Liver (tissue), 9 donors: Measurements from ENCODE around the gene RGR. TPM values are rescaled to one million over a fixed set of nuclear protein-coding genes. Genes with fewer than 3 reads are reported as not detected.

Source experiments
- DNase-seq: peaks from one replicate; pipeline ENCODE4 v3.0.0-alpha.2; 2017; ENCODE audit warnings: low spot score
- H3K27ac ChIP-seq, 2 donors: one replicate each; pipeline ENCODE4 v1.7.0; 2013; ENCODE audit warnings: inconsistent platforms in 2 of 2, low read length in 2 of 2, control low read depth in 1 of 2, low read depth in 1 of 2, mild to moderate bottlenecking in 1 of 2
- H3K27me3 ChIP-seq, 4 donors: one replicate each; pipeline versions ENCODE4 v1.6.1 to v1.7.0; 2013; ENCODE audit warnings: low read length in 3 of 4, inconsistent platforms in 1 of 4, mild to moderate bottlenecking in 1 of 4, moderate library complexity in 1 of 4; ENCODE audit not compliant: control insufficient read depth in 4 of 4, insufficient read depth in 4 of 4
- H3K36me3 ChIP-seq, 4 donors: one replicate each; pipeline versions ENCODE4 v1.6.1 to v1.7.0; 2013; ENCODE audit warnings: low read length in 3 of 4, mild to moderate bottlenecking in 3 of 4, low read depth in 1 of 4, moderate library complexity in 1 of 4; ENCODE audit not compliant: control insufficient read depth in 4 of 4, insufficient read depth in 3 of 4
- H3K4me1 ChIP-seq, 4 donors: one replicate each; pipeline versions ENCODE4 v1.6.1 to v1.7.0; 2013; ENCODE audit warnings: low read length in 3 of 4, mild to moderate bottlenecking in 3 of 4, moderate library complexity in 1 of 4; ENCODE audit not compliant: control insufficient read depth in 4 of 4, insufficient read depth in 4 of 4
- H3K4me3 ChIP-seq, 3 donors: one replicate each; pipeline versions ENCODE4 v1.6.1 to v1.7.0; 2013; ENCODE audit warnings: low read length in 3 of 3, control low read depth in 1 of 3, low read depth in 1 of 3, mild to moderate bottlenecking in 1 of 3
- H3K9ac ChIP-seq, 2 donors: one replicate each; pipeline ENCODE4 v1.7.0; 2013; ENCODE audit warnings: low read length in 2 of 2, mild to moderate bottlenecking in 2 of 2, moderate library complexity in 2 of 2, control low read depth in 1 of 2, low read depth in 1 of 2
- H3K9me3 ChIP-seq, 4 donors: one replicate each; pipeline versions ENCODE4 v1.6.1 to v1.7.0; 2013; ENCODE audit warnings: low read length in 3 of 4; ENCODE audit not compliant: control insufficient read depth in 4 of 4
- ATF3 ChIP-seq: IDR thresholded peaks from 2 replicates; pipeline ENCODE4 v1.6.1; 2016; ENCODE audit warnings: antibody characterized with exemption
- CTCF ChIP-seq: fragments of 150-350 bp; IDR thresholded peaks from 2 replicates; pipeline ENCODE4 v1.5.1; 2017; ENCODE audit warnings: improper control_type of control experiment, low read depth, low read length; ENCODE audit not compliant: missing input control
- EGR1 ChIP-seq, 2 donors: IDR thresholded peaks; 2 replicates each; pipeline ENCODE4 v1.6.1; 2016 to 2018; ENCODE audit warnings: antibody characterized with exemption in 2 of 2, low read depth in 2 of 2
- FOXA1 ChIP-seq: IDR thresholded peaks from 2 replicates; pipeline ENCODE4 v1.6.1; 2016; ENCODE audit warnings: antibody characterized with exemption
- FOXA2 ChIP-seq: IDR thresholded peaks from 2 replicates; pipeline ENCODE4 v1.6.1; 2016; ENCODE audit warnings: antibody characterized with exemption
- GABPA ChIP-seq, 2 donors: IDR thresholded peaks in 1 of 2; conservative IDR thresholded peaks in 1 of 2; 2 replicates each; pipeline ENCODE4 v1.6.1; 2016; ENCODE audit warnings: antibody characterized with exemption in 2 of 2, mild to moderate bottlenecking in 1 of 2, moderate library complexity in 1 of 2
- HNF4A ChIP-seq, 2 donors: conservative IDR thresholded peaks; 2 replicates each; pipeline ENCODE4 v1.6.1; 2016; ENCODE audit warnings: antibody characterized with exemption in 2 of 2, mild to moderate bottlenecking in 2 of 2
- HNF4G ChIP-seq: IDR thresholded peaks from 2 replicates; pipeline ENCODE4 v1.6.1; 2016; ENCODE audit warnings: antibody characterized with exemption
- JUND ChIP-seq, 2 donors: IDR thresholded peaks; 2 replicates each; pipeline ENCODE4 v1.6.1; 2016; ENCODE audit warnings: antibody characterized with exemption in 2 of 2
- MAX ChIP-seq: IDR thresholded peaks from 2 replicates; pipeline ENCODE4 v1.6.1; 2016; ENCODE audit warnings: antibody characterized with exemption
- NR2F2 ChIP-seq: IDR thresholded peaks from 2 replicates; pipeline ENCODE4 v1.6.1; 2016; ENCODE audit warnings: antibody characterized with exemption
- RAD21 ChIP-seq, 2 donors: IDR thresholded peaks; 2 replicates each; pipeline ENCODE4 v1.6.1; 2016; ENCODE audit warnings: antibody characterized with exemption in 2 of 2, mild to moderate bottlenecking in 2 of 2
- REST ChIP-seq: IDR thresholded peaks from 2 replicates; pipeline ENCODE4 v1.6.1; 2016; ENCODE audit warnings: antibody characterized with exemption, mild to moderate bottlenecking
- RXRA ChIP-seq, 2 donors: IDR thresholded peaks; 2 replicates each; pipeline ENCODE4 v1.6.1; 2017 to 2018; ENCODE audit warnings: antibody characterized with exemption in 2 of 2, mild to moderate bottlenecking in 1 of 2
- SP1 ChIP-seq: IDR thresholded peaks from 2 replicates; pipeline ENCODE4 v1.6.1; 2018; ENCODE audit warnings: antibody characterized with exemption, mild to moderate bottlenecking
- TAF1 ChIP-seq: conservative IDR thresholded peaks from 2 replicates; pipeline ENCODE4 v1.6.1; 2016; ENCODE audit warnings: antibody characterized with exemption, mild to moderate bottlenecking
- YY1 ChIP-seq: IDR thresholded peaks from 2 replicates; pipeline ENCODE4 v1.6.1; 2016; ENCODE audit warnings: antibody characterized with exemption, mild to moderate bottlenecking
- ZBTB33 ChIP-seq: IDR thresholded peaks from 2 replicates; pipeline ENCODE4 v1.6.1; 2016; ENCODE audit warnings: antibody characterized with exemption
- WGBS: extraction: QIAGEN DNeasy Blood & Tissue Kit; methylation state at CpG from one replicate; pipeline ENCODE4 v1.1.7; 2013; 5-methylcytosine and 5-hydroxymethylcytosine counted together
- polyA plus RNA-seq, 2 donors: library from polyadenylated mRNA; stranded (reverse) in 1 of 2; unstranded in 1 of 2; fragments of 200-250 nt in 1 of 2; fragments of >200 nt in 1 of 2; fragmentation: Nextera tagmentation in 1 of 2; extraction: Ambion mirVana in 1 of 2; gene quantifications; one replicate each; pipeline versions ENCODE4 v1.2.1 to v1.2.3, GENCODE V29; 2013 to 2015
- total RNA-seq, 2 donors: library from RNA; depleted of rRNA; stranded (reverse); fragments of >200 nt; gene quantifications; one replicate each; pipeline ENCODE4 v1.2.3, GENCODE V29; 2014
- donor health status: healthy.
- donor health status: healthy.
- donor health status: healthy.
- donor health status: healthy.
- donor health status: healthy.

RGR gene
- total and polyA plus RNA-seq, 4 donors: not detected

- DNase-seq: no peak
Measured at GRCh38 chr10:84226616-84227015, 18.2 kb upstream of the RGR start.

GRCh38 chr10:84227810-84228209, 17.0 kb upstream of the RGR start:
- Histone ChIP-seq H3K9me3 (no peaks in the 10 kb centered on the region), H3K4me3 (no peak overlapping the region), H3K9ac (no peak overlapping the region), H3K27me3 (peaks cover 0 to 7% (median 4%) of the 10 kb centered on the region in 4 donors), H3K36me3 (no peaks in the 10 kb centered on the region), H3K27ac (no peak overlapping the region), H3K4me1 (no peaks in the 10 kb centered on the region)
- 66% methylated on average over 4 of the region's 4 CpGs for WGBS
- DNase-seq: no peak
- no peak for TF ChIP-seq JUND (IDR thresholded peaks at IDR 0.05)
- TF ChIP-seq EGR1 (IDR thresholded peaks at IDR 0.05; ENCODE audit: low read depth in 2 of 2): no peak
- TF ChIP-seq GABPA (IDR thresholded peaks at IDR 0.05 in 1 of 2, conservative IDR thresholded peaks at IDR 0.05 in 1 of 2): no peak
- TF ChIP-seq MAX: no peak
- no peak for TF ChIP-seq FOXA2
- no peak for TF ChIP-seq FOXA1
- no peak for TF ChIP-seq HNF4A (conservative IDR thresholded peaks at IDR 0.05)
- TF ChIP-seq RXRA (IDR thresholded peaks at IDR 0.05): no peak
- no peak for TF ChIP-seq ZBTB33
- TF ChIP-seq ATF3: no peak
- TF ChIP-seq TAF1: no peak
- no peak for TF ChIP-seq NR2F2
- TF ChIP-seq CTCF: no peak
- no peak for TF ChIP-seq YY1
- TF ChIP-seq REST: no peak
- TF ChIP-seq SP1: no peak
- no peak for TF ChIP-seq RAD21 (IDR thresholded peaks at IDR 0.05)
- no peak for TF ChIP-seq HNF4G

More at GRCh38 chr10:84226616-84227015, 18.2 kb upstream of the RGR start:
- Histone ChIP-seq H3K4me3 (no peak overlapping the region), H3K9ac (no peak overlapping the region), H3K27ac (no peak overlapping the region), H3K4me1 (no peaks in the 10 kb centered on the region), H3K36me3 (no peaks in the 10 kb centered on the region), H3K27me3 (peaks cover 0 to 13% (median 4%) of the 10 kb centered on the region in 4 donors), H3K9me3 (no peaks in the 10 kb centered on the region)
- TF ChIP-seq TAF1 (no peak), MAX (no peak), JUND (IDR thresholded peaks at IDR 0.05) (no peak), ZBTB33 (no peak), SP1 (no peak)
- 67% methylated on average over 3 of the region's 3 CpGs for WGBS
